Heart right ventricle (tissue), 16 donors: ENCODE measurements around the gene TECR. TPM values are rescaled to one million over a fixed set of nuclear protein-coding genes. Genes with fewer than 3 reads are reported as not detected.

Source experiments
- ATAC-seq, 8 donors: fragments of 200-7000 bp; cut with Tn5 transposase; one replicate each; pipeline ENCODE4 v1.9.1; 2020; ENCODE audit warnings: mild to moderate bottlenecking in 8 of 8, moderate library complexity in 8 of 8, moderate number of reproducible peaks in 1 of 8
- DNase-seq, 2 donors: peaks; one replicate each; pipeline ENCODE4 v3.0.0-alpha.2; 2020
- H3K27ac ChIP-seq, 10 donors: fragments of 200-600 bp; sonication (generic) in 2 of 10; one replicate each; pipeline versions ENCODE4 v1.5.0 to v1.8.0; 2020 to 2022; ENCODE audit warnings: mild to moderate bottlenecking in 3 of 10
- H3K27me3 ChIP-seq, 7 donors: fragments of 200-600 bp; one replicate each; pipeline ENCODE4 v1.8.0; 2021 to 2022; ENCODE audit warnings: mild to moderate bottlenecking in 2 of 7
- H3K36me3 ChIP-seq, 9 donors: fragments of 200-600 bp; sonication (generic) in 1 of 9; one replicate each; pipeline versions ENCODE4 v1.5.0 to v1.8.0; 2020 to 2022; ENCODE audit warnings: mild to moderate bottlenecking in 2 of 9
- H3K4me1 ChIP-seq, 9 donors: fragments of 200-600 bp; sonication (generic) in 1 of 9; one replicate each; pipeline versions ENCODE4 v1.5.0 to v1.8.0; 2020 to 2022; ENCODE audit warnings: mild to moderate bottlenecking in 4 of 9
- H3K4me3 ChIP-seq, 10 donors: fragments of 200-600 bp; sonication (generic) in 2 of 10; one replicate each; pipeline versions ENCODE4 v1.5.0 to v1.8.0; 2020 to 2022; ENCODE audit warnings: mild to moderate bottlenecking in 7 of 10, moderate library complexity in 2 of 10
- H3K9me3 ChIP-seq, 11 donors: fragments of 200-600 bp in 10 of 11; sonication (generic) in 2 of 11; one replicate each; pipeline versions ENCODE4 v1.5.0 to v1.8.0; 2013 to 2022; ENCODE audit warnings: mild to moderate bottlenecking in 2 of 11, control low read depth in 1 of 11, moderate library complexity in 1 of 11
- WGBS, 2 donors: extraction: QIAGEN DNeasy Blood & Tissue Kit; methylation state at CpG; one replicate each; pipeline ENCODE4 v1.1.7; 2013; ENCODE audit warnings: inconsistent platforms in 1 of 2; 5-methylcytosine and 5-hydroxymethylcytosine counted together
- intact Hi-C, 10 donors: fragments of 100-400 bp; cut with DNase I; formaldehyde crosslinking; loops; one replicate each; pipeline versions ENCODE4 v1.11.1 to v1.14.2; 2022
- polyA plus RNA-seq, 2 donors: library from polyadenylated mRNA; stranded (reverse); fragments of 200-250 nt; gene quantifications; one replicate each; pipeline ENCODE4 v1.2.3, GENCODE V29; 2013
- total RNA-seq, 10 donors: library from RNA; stranded (reverse); fragmentation: NEBNext Ultra II Directional in 3 of 10; extraction: Animal tissue kit (Norgen Biotek cat#: 25700) in 3 of 10; gene quantifications; one replicate each; pipeline versions ENCODE4 v1.2.1 to v1.2.4, GENCODE V29; 2021 to 2023
- TF ChIP-seq, protein P1 (sequence below), 9 donors: fragments of 200-600 bp; sonication (generic) in 2 of 9; IDR thresholded peaks; one replicate each; pipeline versions ENCODE4 v1.5.0 to v1.8.0; 2021 to 2022; ENCODE audit warnings: antibody characterized with exemption in 9 of 9, mild to moderate bottlenecking in 5 of 9, moderate library complexity in 1 of 9
- donor health status: Arrhythmogenic right ventricular cardiomyopathy.
- donor health status: ischemic (EF 13 %, LVEDD 7.1; RV severe dilation, severe dysfunction).
- donor health status: healthy with polysubstance abuse.
- donor health status: DM: no; HTN: yes; CAD: no.
- donor health status: DM: no; HTN: no; CAD: no.
- donor health status: ischemic (EF 25% LVEDD 6.9; RV normal size, moderate dysfunction).
- donor health status: ischemic (EF 25% LVEDD 5.7; RV mildly dilated, moderate dysfunction).
- donor health status: healthy.
- donor health status: DM: yes; HTN: yes; CAD: no.
- donor health status: Ischemic cardiomyopathy.
- donor health status: ischemic (EF 35%, LVEDD 5.7; RV mildly dilated, moderate dysfunction).
- donor health status: nonischemic (EF 11% LVEDD 7.7; RV severe dilation, severe dysfunction).
- donor health status: DM: yes; HTN: yes; CAD: no.
- donor health status: PGD.
- donor health status: ischemic (EF 29% LVEDD 5.4; RV normal size, mild dysfunction).
- donor health status: nonischemic (EF 23%, LVEDD 6.1; RV moderate dilation, normal function).

TECR gene
- total and polyA plus RNA-seq, 12 donors = 61.4 to 194 (median 75.7) TPM

DNA sequence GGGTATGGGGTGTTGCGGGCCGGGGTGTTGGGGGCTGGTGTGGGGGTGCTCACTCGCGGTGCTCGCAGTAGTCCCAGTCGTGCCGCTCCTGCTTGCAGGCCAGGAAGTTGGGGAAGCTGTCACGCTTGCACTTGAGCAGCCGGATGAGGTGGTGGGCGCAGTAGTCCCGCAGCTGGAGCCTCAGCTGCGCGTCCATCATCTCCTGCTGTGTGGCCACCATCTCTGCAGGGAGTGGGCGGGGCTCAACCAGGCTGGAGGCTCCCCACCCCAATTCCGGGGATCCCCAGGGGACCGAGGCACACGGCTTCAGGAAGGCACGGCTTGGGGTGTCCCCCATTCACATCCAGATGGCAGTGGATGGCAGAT, 37.3 kb downstream of the TECR start:
- intact Hi-C loops = no loop called here
- ATAC-seq = no peak
- Histone ChIP-seq H3K27me3 (no peaks in the 10 kb centered on the region), H3K9me3 (no peaks in the 10 kb centered on the region), H3K27ac (no peak overlapping the region), H3K4me3 (no peak overlapping the region), H3K4me1 (peaks cover 12 to 51% (median 37%) of the 10 kb centered on the region in 9 donors), H3K36me3 (peaks cover 0 to 53% (median 6%) of the 10 kb centered on the region in 9 donors)
- no peak for DNase-seq
- TF ChIP-seq, protein P1, sequence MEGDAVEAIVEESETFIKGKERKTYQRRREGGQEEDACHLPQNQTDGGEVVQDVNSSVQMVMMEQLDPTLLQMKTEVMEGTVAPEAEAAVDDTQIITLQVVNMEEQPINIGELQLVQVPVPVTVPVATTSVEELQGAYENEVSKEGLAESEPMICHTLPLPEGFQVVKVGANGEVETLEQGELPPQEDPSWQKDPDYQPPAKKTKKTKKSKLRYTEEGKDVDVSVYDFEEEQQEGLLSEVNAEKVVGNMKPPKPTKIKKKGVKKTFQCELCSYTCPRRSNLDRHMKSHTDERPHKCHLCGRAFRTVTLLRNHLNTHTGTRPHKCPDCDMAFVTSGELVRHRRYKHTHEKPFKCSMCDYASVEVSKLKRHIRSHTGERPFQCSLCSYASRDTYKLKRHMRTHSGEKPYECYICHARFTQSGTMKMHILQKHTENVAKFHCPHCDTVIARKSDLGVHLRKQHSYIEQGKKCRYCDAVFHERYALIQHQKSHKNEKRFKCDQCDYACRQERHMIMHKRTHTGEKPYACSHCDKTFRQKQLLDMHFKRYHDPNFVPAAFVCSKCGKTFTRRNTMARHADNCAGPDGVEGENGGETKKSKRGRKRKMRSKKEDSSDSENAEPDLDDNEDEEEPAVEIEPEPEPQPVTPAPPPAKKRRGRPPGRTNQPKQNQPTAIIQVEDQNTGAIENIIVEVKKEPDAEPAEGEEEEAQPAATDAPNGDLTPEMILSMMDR (IDR thresholded peaks at IDR 0.05) = no peak
- 74 to 75% methylated on average over 18 of the region's 18 CpGs for WGBS, 2 donors

DNA sequence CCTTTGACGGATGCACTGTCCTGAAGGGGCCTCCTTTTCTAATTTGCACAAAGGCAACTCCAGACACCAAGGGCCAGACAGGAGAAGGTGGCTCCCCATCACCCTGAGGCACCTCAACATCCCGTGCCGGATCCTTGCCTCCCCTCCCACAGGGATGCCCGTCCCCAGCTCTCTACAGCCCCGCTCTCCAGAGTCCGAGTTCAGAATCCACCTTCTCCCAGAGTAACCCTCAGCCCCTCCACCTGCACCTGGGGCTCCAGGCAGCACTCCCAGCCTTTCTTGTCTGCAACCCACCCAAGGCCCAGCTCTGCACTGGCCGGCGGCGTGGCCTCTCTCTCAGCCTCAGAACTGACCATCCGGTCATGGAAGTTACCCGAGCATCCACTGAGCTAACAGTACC, 37.7 kb downstream of the TECR start:
- intact Hi-C loops = no loop called here
- Histone ChIP-seq H3K27me3 (no peaks in the 10 kb centered on the region), H3K4me1 (peaks cover 9 to 48% (median 33%) of the 10 kb centered on the region in 9 donors), H3K9me3 (no peaks in the 10 kb centered on the region), H3K4me3 (no peak overlapping the region), H3K27ac (no peak overlapping the region), H3K36me3 (peaks cover 0 to 53% (median 6%) of the 10 kb centered on the region in 9 donors)
- ATAC-seq = no peak
- DNase-seq = no peak
- TF ChIP-seq, protein P1 (IDR thresholded peaks at IDR 0.05) = no peak
- 80 to 81% methylated on average over 11 of the region's 11 CpGs for WGBS, 2 donors

DNA sequence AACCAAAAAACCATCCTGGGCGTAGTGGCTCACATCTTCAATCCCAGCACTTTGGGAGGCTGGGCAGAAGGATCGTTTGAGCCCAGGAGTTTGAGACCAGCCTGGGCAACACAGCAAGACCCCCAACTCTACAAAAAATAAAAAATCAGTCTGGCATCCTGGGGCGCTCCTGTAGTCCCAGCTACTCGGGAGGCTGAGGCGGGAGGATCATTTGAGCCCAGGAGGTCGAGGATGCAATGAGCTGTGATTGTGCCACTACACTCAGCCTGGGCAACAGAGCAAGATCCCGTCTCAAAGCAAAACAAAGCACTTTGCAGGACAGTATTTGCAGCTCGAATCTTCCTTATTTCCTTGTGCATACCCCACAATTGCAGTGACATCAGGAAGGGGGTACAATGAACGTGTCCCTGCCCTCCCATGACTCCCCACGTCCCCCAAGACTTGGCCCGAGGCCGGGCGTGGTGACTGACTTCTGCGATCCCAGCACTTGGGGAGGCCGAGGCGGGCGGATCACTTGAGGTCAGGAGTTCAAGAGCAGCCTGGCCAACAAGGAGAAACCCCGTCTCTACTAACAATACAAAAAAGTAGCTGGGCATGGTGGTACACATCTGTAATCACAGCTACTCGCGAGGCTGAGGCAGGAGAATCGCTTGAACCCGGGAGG, 41.6 kb downstream of the TECR start:
- Histone ChIP-seq H3K4me1 (peaks cover 4 to 47% (median 32%) of the 10 kb centered on the region in 9 donors), H3K36me3 (peaks cover 0 to 32% (median 3%) of the 10 kb centered on the region in 9 donors), H3K27ac (peak overlapping the region in 9 of 10 donors; percentile 83 to 95 (median 93)), H3K27me3 (no peaks in the 10 kb centered on the region), H3K4me3 (peak overlapping the region; percentile 69 to 99 (median 96)), H3K9me3 (no peaks in the 10 kb centered on the region)
- DNase-seq (no peak), ATAC-seq (no peak)
- TF ChIP-seq, protein P1 (IDR thresholded peaks at IDR 0.05) = no peak
- 41 to 43% methylated on average over 22 of the region's 22 CpGs for WGBS, 2 donors
- intact Hi-C loops = loop anchor here in 8 of 10 donors (5.0 to 10.0 kb wide), 7 partner anchors 114 to 324 kb away; partner anchors contain the start of genes OR7A17 (in 3 of the 8) and ZNF333 (in 1 of the 8)

DNA sequence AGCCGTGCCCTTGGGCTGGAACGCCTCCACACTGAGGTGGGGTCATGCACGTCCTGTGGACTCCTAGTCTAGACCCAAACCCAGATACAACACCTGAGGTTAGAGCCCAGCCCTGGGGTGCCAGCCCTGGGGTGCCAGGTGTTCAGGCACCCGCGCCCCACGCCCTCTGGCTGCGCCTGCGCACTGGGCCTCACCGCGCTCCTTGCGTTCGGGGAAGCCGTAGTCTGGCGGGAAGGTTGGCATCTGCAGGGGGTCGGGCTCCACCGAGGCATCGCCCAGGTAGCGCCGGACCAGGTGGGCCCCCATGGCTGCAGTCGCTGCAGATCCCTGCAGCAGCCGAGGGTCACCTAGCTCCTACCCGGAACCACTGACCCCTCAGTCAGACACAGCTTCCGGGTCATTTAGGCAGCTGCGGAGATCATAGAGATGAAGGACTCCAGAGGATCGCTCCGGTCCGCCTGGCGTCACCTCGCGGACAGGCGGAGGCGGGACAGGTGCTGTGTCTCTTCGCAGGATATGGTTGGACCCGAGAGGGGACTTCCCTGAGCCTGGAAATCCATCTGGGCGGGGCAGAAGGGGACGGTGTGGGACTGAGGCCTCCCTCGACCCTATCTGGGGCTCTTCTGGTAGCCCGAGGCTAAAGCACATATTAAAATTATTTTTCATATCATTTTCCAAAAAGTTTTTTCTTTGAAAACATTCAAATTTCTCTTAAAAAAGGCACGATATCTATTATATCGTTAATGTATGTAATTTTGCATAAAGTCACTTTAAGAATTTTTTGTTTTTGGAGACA, 42.5 kb downstream of the TECR start, which contains the start of gene NDUFB7:
Gene NDUFB7 (minus strand): TSS at position 372 of the 796 bp plus-strand sequence. CDS start 66 bp downstream, at position 306.
- peak; percentile 95 to 98 (median 98) for ATAC-seq
- Histone ChIP-seq H3K9me3 (no peaks in the 10 kb centered on the region), H3K27me3 (no peaks in the 10 kb centered on the region), H3K27ac (peak within 1 kb of the TSS; percentile 70 to 95 (median 92)), H3K4me3 (peak within 1 kb of the TSS; percentile 69 to 99 (median 96)), H3K4me1 (peaks cover 4 to 47% (median 32%) of the 10 kb centered on the region in 9 donors), H3K36me3 (peaks cover 0 to 25% (median 0%) of the 10 kb centered on the region in 9 donors)
- 3% methylated on average over 40 of the region's 40 CpGs for WGBS, 2 donors
- TF ChIP-seq, protein P1 (IDR thresholded peaks at IDR 0.05) = peak; percentile 53 to 91 (median 70)
- DNase-seq = peak; percentile 89 to 92
- intact Hi-C loops = loop anchor here in 9 of 10 donors (2.0 to 10.0 kb wide), 8 partner anchors 113 to 323 kb away; partner anchors contain the start of genes OR7A17 (in 3 of the 9) and ZNF333 (in 1 of the 9)
